Neural cell (in vitro differentiated cells): ENCODE results near the gene MOCS1. TPM values are rescaled to one million over a fixed set of nuclear protein-coding genes. Genes with fewer than 3 reads are reported as not detected.

ENCODE experiments used
- H2AFZ ChIP-seq: fragments of 200-600, 300-800 bp; sonication (generic), shearing (Covaris generic); 2 replicates; pipeline ENCODE4 v1.6.0; 2014; ENCODE audit warnings: low read depth, mild to moderate bottlenecking, antibody characterized with exemption, low read length, moderate library complexity
- H3F3A ChIP-seq: fragments of 200-600 bp; shearing (Covaris generic); 2 replicates; pipeline ENCODE4 v1.6.1; 2016; ENCODE audit warnings: mild to moderate bottlenecking, moderate library complexity, mixed read lengths, antibody characterized with exemption, low read length; ENCODE audit not compliant: insufficient read depth, poor library complexity, severe bottlenecking
- H3K27ac ChIP-seq: fragments of 200-600, 300-800 bp; sonication (generic), shearing (Covaris generic); 2 replicates; pipeline ENCODE4 v1.5.1; 2014; ENCODE audit warnings: mild to moderate bottlenecking, low read length, moderate library complexity
- H3K27me3 ChIP-seq: fragments of 300-800, 200-600 bp; sonication (generic), shearing (Covaris generic); 2 replicates; pipeline ENCODE4 v1.6.0; 2014; ENCODE audit warnings: mild to moderate bottlenecking, low read depth, low read length, moderate library complexity; ENCODE audit not compliant: insufficient read depth
- H3K36me3 ChIP-seq: fragments of 300-800, 200-600 bp; sonication (generic), shearing (Covaris generic); 2 replicates; pipeline ENCODE4 v1.5.1; 2014; ENCODE audit warnings: mild to moderate bottlenecking, antibody characterized with exemption, low read length, moderate library complexity; ENCODE audit not compliant: insufficient read depth
- H3K4me2 ChIP-seq: fragments of 300-800, 200-600 bp; sonication (generic), shearing (Covaris generic); 2 replicates; pipeline ENCODE4 v1.6.0; 2014; ENCODE audit warnings: mild to moderate bottlenecking, low read length
- H3K4me3 ChIP-seq: fragments of 300-800, 200-600 bp; sonication (generic), shearing (Covaris generic); 2 replicates; pipeline ENCODE4 v1.5.1; 2014; ENCODE audit warnings: mild to moderate bottlenecking, low read length, moderate library complexity
- H3K79me2 ChIP-seq: fragments of 200-600 bp; shearing (Covaris generic); replicated peaks from 2 replicates; pipeline ENCODE4 v1.6.0; 2014; ENCODE audit warnings: mild to moderate bottlenecking, low read length, moderate library complexity; ENCODE audit not compliant: insufficient read depth
- H3K9ac ChIP-seq: fragments of 300-800, 200-600 bp; sonication (generic), shearing (Covaris generic); 2 replicates; pipeline ENCODE4 v1.6.1; 2016; ENCODE audit warnings: mild to moderate bottlenecking, low read length, mixed read lengths
- H3K9me2 ChIP-seq: fragments of 200-600 bp; shearing (Covaris generic); 2 replicates; pipeline ENCODE4 v1.6.1; 2016; ENCODE audit warnings: mild to moderate bottlenecking, low read length, mixed read lengths; ENCODE audit not compliant: insufficient read depth
- H3K9me3 ChIP-seq: fragments of 200-600, 300-800 bp; sonication (generic), shearing (Covaris generic); 2 replicates; pipeline ENCODE4 v1.6.1; 2016; ENCODE audit warnings: mild to moderate bottlenecking, mixed run types, low read length, moderate library complexity, mixed read lengths
- H4K20me1 ChIP-seq: fragments of 200-600 bp; shearing (Covaris generic); 2 replicates; pipeline ENCODE4 v1.6.1; 2016; ENCODE audit warnings: mild to moderate bottlenecking, mixed run types; ENCODE audit not compliant: insufficient read depth
- EP300 ChIP-seq: fragments of 450-650 bp; conservative IDR thresholded peaks from 2 replicates; pipeline ENCODE4 v1.6.1; 2014; ENCODE audit warnings: antibody characterized with exemption, mild to moderate bottlenecking, moderate library complexity; ENCODE audit not compliant: poor library complexity, severe bottlenecking
- EZH2 ChIP-seq: fragments of 200-600, 300-800 bp; shearing (Covaris generic), sonication (generic); IDR thresholded peaks from 2 replicates; pipeline ENCODE4 v1.6.1; 2014; ENCODE audit warnings: antibody characterized with exemption, low read length, borderline replicate concordance, mild to moderate bottlenecking; ENCODE audit not compliant: insufficient read depth, poor library complexity, severe bottlenecking
- MXI1 ChIP-seq: fragments of 450-650 bp; conservative IDR thresholded peaks from 2 replicates; pipeline ENCODE4 v1.6.1; 2014; ENCODE audit warnings: antibody characterized with exemption, mild to moderate bottlenecking; ENCODE audit not compliant: poor library complexity, severe bottlenecking
- POLR2AphosphoS5 ChIP-seq: IDR thresholded peaks from 2 replicates; pipeline ENCODE4 v1.6.1; 2012
- RAD21 ChIP-seq: fragments of 450-650 bp; conservative IDR thresholded peaks from 2 replicates; pipeline ENCODE4 v1.6.1; 2014; ENCODE audit warnings: antibody characterized with exemption, mild to moderate bottlenecking, moderate library complexity
- SMC3 ChIP-seq: fragments of 450-650 bp; conservative IDR thresholded peaks from 2 replicates; pipeline ENCODE4 v1.6.1; 2014; ENCODE audit warnings: antibody characterized with exemption, mild to moderate bottlenecking, moderate library complexity; ENCODE audit not compliant: poor library complexity
- TAF1 ChIP-seq: IDR thresholded peaks from 2 replicates; pipeline ENCODE4 v1.6.1; 2012; ENCODE audit warnings: low read depth
- polyA plus RNA-seq: library from polyadenylated mRNA; depleted of rRNA; stranded (reverse); fragments of >200 nt; gene quantifications from 2 replicates; pipeline ENCODE4 v1.2.3, GENCODE V29; 2014
- TF ChIP-seq, protein P1 (sequence below): fragments of 450-650 bp; IDR thresholded peaks from 2 replicates; pipeline ENCODE4 v1.5.1; 2014; ENCODE audit warnings: antibody characterized with exemption, mild to moderate bottlenecking, moderate library complexity; ENCODE audit not compliant: poor library complexity, severe bottlenecking
- TF ChIP-seq, protein P2 (sequence below): IDR thresholded peaks from 2 replicates; pipeline ENCODE4 v1.6.1; 2012; ENCODE audit warnings: borderline replicate concordance

MOCS1 gene
- polyA plus RNA-seq, 1 donor from 2014 or later, result 4.6 TPM

DNA sequence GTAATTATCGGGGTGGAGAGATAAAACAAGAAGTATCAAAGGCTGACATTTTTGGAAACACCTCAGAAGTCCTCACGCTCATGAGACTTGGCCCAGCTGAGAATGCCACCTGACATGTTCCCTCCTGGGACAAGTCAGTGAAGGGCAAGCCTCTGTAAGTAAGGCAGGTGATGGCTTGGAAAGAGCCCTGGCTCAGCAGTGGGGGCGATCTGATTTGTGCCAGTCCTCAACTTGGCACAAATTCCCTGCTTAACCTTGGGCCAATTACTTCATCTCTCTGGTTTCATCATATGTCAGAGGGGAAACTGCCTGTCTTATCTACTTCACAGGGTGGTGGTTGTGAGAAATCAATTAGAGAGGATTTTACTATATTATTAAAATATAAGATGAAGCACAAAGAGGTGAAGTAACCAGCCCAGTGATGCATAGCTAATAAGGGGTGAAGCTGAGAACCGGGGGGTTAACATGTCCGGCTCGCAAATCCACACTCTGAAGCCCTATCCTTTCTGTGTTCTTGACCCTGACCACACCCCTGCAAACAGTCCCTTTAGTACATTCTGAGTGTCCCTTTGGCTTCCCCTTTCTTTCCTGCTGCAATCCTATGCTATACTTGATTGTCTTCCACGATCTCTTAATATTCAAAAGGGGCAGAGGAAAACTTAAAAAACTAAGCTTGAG is 8.8 kb upstream of the MOCS1 start:
- Histone ChIP-seq H3K4me2 (no peak overlapping the region), H3K4me3 (no peak overlapping the region), H3K9me2 (no peaks in the 10 kb centered on the region), H3K9ac (no peak overlapping the region), H4K20me1 (no peaks in the 10 kb centered on the region), H2AFZ (no peak overlapping the region), H3K27me3 (no peaks in the 10 kb centered on the region), H3K9me3 (no peaks in the 10 kb centered on the region), H3K36me3 (no peaks in the 10 kb centered on the region), H3K79me2 (no peaks in the 10 kb centered on the region), H3K27ac (no peak overlapping the region), H3F3A (no peaks in the 10 kb centered on the region)
- TF ChIP-seq RAD21, result no peak
- no peak for TF ChIP-seq TAF1
- TF ChIP-seq SMC3, result no peak
- TF ChIP-seq, protein P1, sequence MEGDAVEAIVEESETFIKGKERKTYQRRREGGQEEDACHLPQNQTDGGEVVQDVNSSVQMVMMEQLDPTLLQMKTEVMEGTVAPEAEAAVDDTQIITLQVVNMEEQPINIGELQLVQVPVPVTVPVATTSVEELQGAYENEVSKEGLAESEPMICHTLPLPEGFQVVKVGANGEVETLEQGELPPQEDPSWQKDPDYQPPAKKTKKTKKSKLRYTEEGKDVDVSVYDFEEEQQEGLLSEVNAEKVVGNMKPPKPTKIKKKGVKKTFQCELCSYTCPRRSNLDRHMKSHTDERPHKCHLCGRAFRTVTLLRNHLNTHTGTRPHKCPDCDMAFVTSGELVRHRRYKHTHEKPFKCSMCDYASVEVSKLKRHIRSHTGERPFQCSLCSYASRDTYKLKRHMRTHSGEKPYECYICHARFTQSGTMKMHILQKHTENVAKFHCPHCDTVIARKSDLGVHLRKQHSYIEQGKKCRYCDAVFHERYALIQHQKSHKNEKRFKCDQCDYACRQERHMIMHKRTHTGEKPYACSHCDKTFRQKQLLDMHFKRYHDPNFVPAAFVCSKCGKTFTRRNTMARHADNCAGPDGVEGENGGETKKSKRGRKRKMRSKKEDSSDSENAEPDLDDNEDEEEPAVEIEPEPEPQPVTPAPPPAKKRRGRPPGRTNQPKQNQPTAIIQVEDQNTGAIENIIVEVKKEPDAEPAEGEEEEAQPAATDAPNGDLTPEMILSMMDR, result no peak
- TF ChIP-seq, protein P2, sequence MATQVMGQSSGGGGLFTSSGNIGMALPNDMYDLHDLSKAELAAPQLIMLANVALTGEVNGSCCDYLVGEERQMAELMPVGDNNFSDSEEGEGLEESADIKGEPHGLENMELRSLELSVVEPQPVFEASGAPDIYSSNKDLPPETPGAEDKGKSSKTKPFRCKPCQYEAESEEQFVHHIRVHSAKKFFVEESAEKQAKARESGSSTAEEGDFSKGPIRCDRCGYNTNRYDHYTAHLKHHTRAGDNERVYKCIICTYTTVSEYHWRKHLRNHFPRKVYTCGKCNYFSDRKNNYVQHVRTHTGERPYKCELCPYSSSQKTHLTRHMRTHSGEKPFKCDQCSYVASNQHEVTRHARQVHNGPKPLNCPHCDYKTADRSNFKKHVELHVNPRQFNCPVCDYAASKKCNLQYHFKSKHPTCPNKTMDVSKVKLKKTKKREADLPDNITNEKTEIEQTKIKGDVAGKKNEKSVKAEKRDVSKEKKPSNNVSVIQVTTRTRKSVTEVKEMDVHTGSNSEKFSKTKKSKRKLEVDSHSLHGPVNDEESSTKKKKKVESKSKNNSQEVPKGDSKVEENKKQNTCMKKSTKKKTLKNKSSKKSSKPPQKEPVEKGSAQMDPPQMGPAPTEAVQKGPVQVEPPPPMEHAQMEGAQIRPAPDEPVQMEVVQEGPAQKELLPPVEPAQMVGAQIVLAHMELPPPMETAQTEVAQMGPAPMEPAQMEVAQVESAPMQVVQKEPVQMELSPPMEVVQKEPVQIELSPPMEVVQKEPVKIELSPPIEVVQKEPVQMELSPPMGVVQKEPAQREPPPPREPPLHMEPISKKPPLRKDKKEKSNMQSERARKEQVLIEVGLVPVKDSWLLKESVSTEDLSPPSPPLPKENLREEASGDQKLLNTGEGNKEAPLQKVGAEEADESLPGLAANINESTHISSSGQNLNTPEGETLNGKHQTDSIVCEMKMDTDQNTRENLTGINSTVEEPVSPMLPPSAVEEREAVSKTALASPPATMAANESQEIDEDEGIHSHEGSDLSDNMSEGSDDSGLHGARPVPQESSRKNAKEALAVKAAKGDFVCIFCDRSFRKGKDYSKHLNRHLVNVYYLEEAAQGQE, result no peak
- TF ChIP-seq EZH2, result no peak
- TF ChIP-seq POLR2AphosphoS5, result no peak
- TF ChIP-seq MXI1, result no peak
- TF ChIP-seq EP300, result no peak

DNA sequence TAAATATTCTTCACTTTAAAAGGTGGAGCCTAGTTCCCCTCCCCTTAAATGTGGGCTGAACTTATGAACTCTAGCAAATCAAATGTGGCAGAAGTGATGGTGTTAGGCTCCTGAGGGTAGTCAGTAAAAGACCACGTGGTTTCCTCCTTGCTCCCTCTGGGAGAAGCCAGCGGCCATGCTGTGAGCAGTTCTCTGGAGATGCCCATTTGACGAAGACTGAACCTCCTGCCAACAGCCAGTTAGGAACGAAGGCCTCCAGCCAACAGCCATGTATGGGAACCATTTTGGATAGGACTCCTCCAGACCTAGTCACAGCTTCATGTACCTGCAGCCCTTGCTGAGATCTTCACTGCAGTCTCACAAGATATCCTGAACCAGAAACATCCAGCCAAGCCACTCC is 7.6 kb upstream of the MOCS1 start:
- Histone ChIP-seq H3K9ac (no peak overlapping the region), H2AFZ (no peak overlapping the region), H3K4me2 (no peak overlapping the region), H3K36me3 (no peaks in the 10 kb centered on the region), H3K27ac (no peak overlapping the region), H3K79me2 (no peaks in the 10 kb centered on the region), H3K9me3 (no peaks in the 10 kb centered on the region), H3F3A (no peaks in the 10 kb centered on the region), H3K9me2 (no peaks in the 10 kb centered on the region), H3K4me3 (no peak overlapping the region), H4K20me1 (no peaks in the 10 kb centered on the region), H3K27me3 (no peaks in the 10 kb centered on the region)
- TF ChIP-seq, protein P2, result no peak
- no peak for TF ChIP-seq MXI1
- TF ChIP-seq POLR2AphosphoS5, result no peak
- no peak for TF ChIP-seq TAF1
- TF ChIP-seq SMC3, result no peak
- TF ChIP-seq, protein P1, result no peak
